AG09309 (cell line): ENCODE measurements around the gene MFSD6.

ENCODE experiments used
- DNase-seq: peaks from one replicate; pipeline ENCODE4 v3.0.0-alpha.2; 2010; ENCODE audit warnings: low read depth
- H3K4me3 ChIP-seq: 2 replicates; pipeline ENCODE4 v1.5.1; 2011; ENCODE audit warnings: mild to moderate bottlenecking, low read depth, low read length, moderate library complexity; ENCODE audit not compliant: control insufficient read depth
- CTCF ChIP-seq: IDR thresholded peaks from 2 replicates; pipeline ENCODE4 v1.5.1; 2011; ENCODE audit warnings: mild to moderate bottlenecking, low read depth, low read length, inconsistent platforms; ENCODE audit not compliant: insufficient read depth, control insufficient read depth; ENCODE audit errors: missing control alignments

The MFSD6 gene

GRCh38 chr2:190533175-190533967 lies 125.2 kb downstream of the MFSD6 start:
- TF ChIP-seq CTCF: no peak
- DNase-seq: no peak
- H3K4me3 ChIP-seq: peak overlapping the region; percentile 57

- no peak for TF ChIP-seq CTCF
- no peak for DNase-seq
Observed at GRCh38 chr2:190533968-190534309, 125.8 kb downstream of the MFSD6 start.

GRCh38 chr2:190534310-190535120 lies 126.4 kb downstream of the MFSD6 start, which contains the start of gene NEMP2:
Gene NEMP2, minus strand, starts transcription at chr2:190534722. Its CDS starts 67 bp downstream, at chr2:190534655.
- no peak for TF ChIP-seq CTCF
- peak within 1 kb of the TSS; percentile 57 for H3K4me3 ChIP-seq
- DNase-seq: no peak

More at GRCh38 chr2:190533968-190534309, 125.8 kb downstream of the MFSD6 start:
- peak overlapping the region; percentile 57 for H3K4me3 ChIP-seq

GRCh38 chr2:190535121-190535439 lies 126.9 kb downstream of the MFSD6 start:
- no peak for TF ChIP-seq CTCF
- no peak for DNase-seq
- H3K4me3 ChIP-seq: peak overlapping the region; percentile 57

- DNase-seq: no peak
- no peak overlapping the region for H3K4me3 ChIP-seq
- no peak for TF ChIP-seq CTCF
Observed at GRCh38 chr2:190535586-190535985, 127.4 kb downstream of the MFSD6 start.

GRCh38 chr2:190537765-190538164 lies 129.6 kb downstream of the MFSD6 start:
- no peak overlapping the region for H3K4me3 ChIP-seq
- no peak for TF ChIP-seq CTCF
- no peak for DNase-seq
